CD4-positive, CD25-positive, alpha-beta regulatory T cell (primary cell): ENCODE measurements around the gene FSD1L. TPM values are rescaled to one million over a fixed set of nuclear protein-coding genes. Genes with fewer than 3 reads are reported as not detected.

Source experiments
- polyA plus RNA-seq, 4 donors: library from polyadenylated mRNA; unstranded; fragments of 300-500 nt; fragmentation: Illumina TruSeq; gene quantifications; one replicate each; pipeline ENCODE4 v1.2.3, GENCODE V29; 2021
- total RNA-seq: library from RNA; stranded (reverse); gene quantifications from one replicate; pipeline ENCODE4 v1.2.3, GENCODE V29; 2022

The FSD1L gene
- total and polyA plus RNA-seq, 5 donors from 2014 or later = 0.45 to 1.6 (median 0.74) TPM

Other genes starting within 250 kb of the FSD1L start
- 5.8 TPM for gene SLC44A1, start 203.4 kb upstream of the FSD1L start, total RNA-seq
- gene SLC44A1, start 203.4 kb upstream of the FSD1L start, polyA plus RNA-seq = 10 to 100 TPM; 12.4 to 19.8 (median 14.7) TPM
- 10.0 TPM for gene FKTN, start 110.1 kb downstream of the FSD1L start, total RNA-seq
- 1 to 10 TPM; 1.2 to 4.0 (median 1.8) TPM for gene FKTN, start 110.1 kb downstream of the FSD1L start, polyA plus RNA-seq
- gene TAL2, start 214.4 kb downstream of the FSD1L start, total RNA-seq = not detected
- not detected for gene TAL2, start 214.4 kb downstream of the FSD1L start, polyA plus RNA-seq
- 10.6 TPM for gene TMEM38B, start 246.5 kb downstream of the FSD1L start, total RNA-seq
- 10 to 100 TPM; 11.0 to 22.2 (median 19.2) TPM for gene TMEM38B, start 246.5 kb downstream of the FSD1L start, polyA plus RNA-seq